OCI-M2 (cell line): ENCODE results near the gene DBF4.
"Not testable (repeated sequence)": the region's sequence is repeated elsewhere in the genome, so short reads cannot be mapped to it uniquely, and the experiment has no call there.

Experiments
- DNase-seq: peaks from one replicate; lab custom pipeline; 2025; ENCODE audit not compliant: unreplicated experiment; lab: John Stamatoyannopoulos, UW

The DBF4 gene

GRCh38 chr7:87882151-87882937 lies 6.1 kb downstream of the DBF4 start:
- no peak for DNase-seq

- no peak for DNase-seq
Observed at GRCh38 chr7:87885018-87885417, 8.7 kb downstream of the DBF4 start.

- no peak for DNase-seq
Observed at GRCh38 chr7:87886875-87887274, 10.6 kb downstream of the DBF4 start.

GRCh38 chr7:87895363-87895762 lies 19.1 kb downstream of the DBF4 start:
- no peak for DNase-seq

GRCh38 chr7:87899255-87899654 lies 23.0 kb downstream of the DBF4 start:
- no peak for DNase-seq

- not testable (repeated sequence) for DNase-seq
Observed at GRCh38 chr7:87907136-87907906, 31.0 kb downstream of the DBF4 start.

GRCh38 chr7:87908814-87909213 lies 32.5 kb downstream of the DBF4 start:
- not testable (repeated sequence) for DNase-seq

GRCh38 chr7:87912121-87912520 lies 35.8 kb downstream of the DBF4 start:
- DNase-seq = no peak

GRCh38 chr7:87918740-87919139 lies 42.4 kb downstream of the DBF4 start:
- DNase-seq = no peak

GRCh38 chr7:87919875-87920274 lies 43.6 kb downstream of the DBF4 start:
- DNase-seq = no peak

- no peak for DNase-seq
Observed at GRCh38 chr7:87920578-87920977, 44.3 kb downstream of the DBF4 start.

GRCh38 chr7:87922759-87923395 lies 46.6 kb downstream of the DBF4 start:
- not testable (repeated sequence) for DNase-seq

GRCh38 chr7:87926581-87927461 lies 50.5 kb downstream of the DBF4 start:
- no peak for DNase-seq

GRCh38 chr7:87933605-87933952 lies 57.3 kb downstream of the DBF4 start:
- DNase-seq = no peak

- DNase-seq = peak; percentile 20
Observed at GRCh38 chr7:87933953-87934698, 57.8 kb downstream of the DBF4 start, which contains the start of gene ADAM22. ADAM22 (plus strand) TSS chr7:87934251; CDS start chr7:87934466, 215 bp downstream.

- DNase-seq = no peak
Observed at GRCh38 chr7:87934699-87935383, 58.5 kb downstream of the DBF4 start.

- DNase-seq = no peak
Observed at GRCh38 chr7:87935384-87935706, 59.1 kb downstream of the DBF4 start.

- DNase-seq = no peak
Observed at GRCh38 chr7:87941138-87941537, 64.8 kb downstream of the DBF4 start.

- no peak for DNase-seq
Observed at GRCh38 chr7:87944547-87944946, 68.3 kb downstream of the DBF4 start.

GRCh38 chr7:87945926-87946325 lies 69.6 kb downstream of the DBF4 start:
- DNase-seq = not testable (repeated sequence)
